DMS 273 (cell line): ENCODE measurements around the gene SNX2.
"Not testable (repeated sequence)": the region's sequence is repeated elsewhere in the genome, so short reads cannot be mapped to it uniquely, and the experiment has no call there.

Source experiments
- DNase-seq: peaks from one replicate; lab custom pipeline; 2025; ENCODE audit not compliant: unreplicated experiment; lab: John Stamatoyannopoulos, UW

Gene SNX2

GRCh38 chr5:122842016-122842580, 67.2 kb downstream of the SNX2 start:
- DNase-seq: no peak

GRCh38 chr5:122844136-122844909, 69.4 kb downstream of the SNX2 start:
- DNase-seq: no peak

GRCh38 chr5:122844910-122845228, 70.0 kb downstream of the SNX2 start:
- no peak for DNase-seq

GRCh38 chr5:122845229-122846050, 70.6 kb downstream of the SNX2 start, which contains the start of gene SNX24:
Gene SNX24 (plus strand): TSS chr5:122845613. CDS start chr5:122845634, 21 bp downstream.
- DNase-seq: peak; percentile 90

- DNase-seq: peak; percentile 39
These were observed 71.2 kb downstream of the SNX2 start for GRCh38 chr5:122846051-122846550.

- DNase-seq: no peak
These were observed 72.8 kb downstream of the SNX2 start for GRCh38 chr5:122847687-122848081.

- no peak for DNase-seq
These were observed 74.9 kb downstream of the SNX2 start for GRCh38 chr5:122849771-122850170.

GRCh38 chr5:122857538-122857937, 82.7 kb downstream of the SNX2 start:
- DNase-seq: not testable (repeated sequence)

- peak; percentile 11 for DNase-seq
These were observed 83.6 kb downstream of the SNX2 start for GRCh38 chr5:122858451-122858850.

GRCh38 chr5:122863240-122863639, 88.4 kb downstream of the SNX2 start:
- no peak for DNase-seq

GRCh38 chr5:122863721-122864120, 88.8 kb downstream of the SNX2 start:
- DNase-seq: no peak

- DNase-seq: no peak
These were observed 89.5 kb downstream of the SNX2 start for GRCh38 chr5:122864400-122864799.

- no peak for DNase-seq
These were observed 90.0 kb downstream of the SNX2 start for GRCh38 chr5:122864842-122865241.

GRCh38 chr5:122870219-122870856, 95.5 kb downstream of the SNX2 start:
- DNase-seq: no peak

GRCh38 chr5:122871661-122872060, 96.8 kb downstream of the SNX2 start:
- no peak for DNase-seq

GRCh38 chr5:122874179-122874875, 99.4 kb downstream of the SNX2 start:
- no peak for DNase-seq

- no peak for DNase-seq
These were observed 102.6 kb downstream of the SNX2 start for GRCh38 chr5:122877518-122877917.

GRCh38 chr5:122879076-122879475, 104.2 kb downstream of the SNX2 start:
- DNase-seq: no peak
